H9 (cell line): ENCODE data around the gene CXCL5. TPM values are rescaled to one million over a fixed set of nuclear protein-coding genes. Genes with fewer than 3 reads are reported as not detected.

Source experiments
- DNase-seq: peaks from one replicate; pipeline ENCODE4 v3.0.0-alpha.2; 2017
- H2AFZ ChIP-seq: one replicate; pipeline ENCODE4 v1.6.1; 2013; ENCODE audit warnings: mild to moderate bottlenecking, low read length, control low read depth, moderate library complexity
- H2AK5ac ChIP-seq: 2 replicates; pipeline ENCODE4 v1.6.1; 2013; ENCODE audit warnings: low read length, control low read depth, mixed read lengths; ENCODE audit not compliant: insufficient read length
- H2BK120ac ChIP-seq: one replicate; pipeline ENCODE4 v1.6.1; 2013; ENCODE audit warnings: low read depth, mild to moderate bottlenecking, low read length, control low read depth, inconsistent platforms; ENCODE audit not compliant: poor library complexity, severe bottlenecking
- H2BK12ac ChIP-seq: 2 replicates; pipeline ENCODE4 v1.6.1; 2013; ENCODE audit warnings: low read length, control low read depth, mixed read lengths, low read depth; ENCODE audit not compliant: insufficient read length
- H2BK15ac ChIP-seq: 2 replicates; pipeline ENCODE4 v1.6.1; 2013; ENCODE audit warnings: low read depth, low read length, control low read depth
- H2BK20ac ChIP-seq: one replicate; pipeline ENCODE4 v1.6.1; 2013; ENCODE audit warnings: low read depth, mild to moderate bottlenecking, low read length, control low read depth, inconsistent platforms; ENCODE audit not compliant: poor library complexity, severe bottlenecking
- H2BK5ac ChIP-seq: 2 replicates; pipeline ENCODE4 v1.6.1; 2013; ENCODE audit warnings: low read length, control low read depth, mixed read lengths; ENCODE audit not compliant: insufficient read length
- H3K14ac ChIP-seq: 2 replicates; pipeline ENCODE4 v1.6.1; 2013; ENCODE audit warnings: low read length, control low read depth; ENCODE audit not compliant: insufficient read depth
- H3K18ac ChIP-seq: 2 replicates; pipeline ENCODE4 v1.6.1; 2013; ENCODE audit warnings: low read depth, mild to moderate bottlenecking, mixed read lengths, low read length, control low read depth; ENCODE audit not compliant: insufficient read length
- H3K23ac ChIP-seq: 2 replicates; pipeline ENCODE4 v1.6.1; 2013; ENCODE audit warnings: low read length, control low read depth, mixed read lengths, low read depth; ENCODE audit not compliant: insufficient read length
- H3K23me2 ChIP-seq: 2 replicates; pipeline ENCODE4 v1.6.1; 2013; ENCODE audit warnings: low read depth, mild to moderate bottlenecking, mixed read lengths, low read length, control low read depth; ENCODE audit not compliant: insufficient read length, poor library complexity, severe bottlenecking
- H3K27ac ChIP-seq: 2 replicates; pipeline ENCODE4 v1.5.1; 2013; ENCODE audit warnings: low read length, control low read depth, mixed read lengths, low read depth; ENCODE audit not compliant: insufficient read length
- H3K27me3 ChIP-seq: 2 replicates; pipeline ENCODE4 v1.6.1; 2013; ENCODE audit warnings: low read length, control low read depth, inconsistent platforms; ENCODE audit not compliant: insufficient read depth
- H3K4ac ChIP-seq: 2 replicates; pipeline ENCODE4 v1.6.1; 2013; ENCODE audit warnings: low read depth, mild to moderate bottlenecking, control low read depth, inconsistent platforms, low read length, moderate library complexity
- H3K4me1 ChIP-seq: 2 replicates; pipeline ENCODE4 v1.6.1; 2013; ENCODE audit warnings: low read length, control low read depth, inconsistent platforms; ENCODE audit not compliant: insufficient read depth
- H3K4me2 ChIP-seq: 2 replicates; pipeline ENCODE4 v1.6.1; 2013; ENCODE audit warnings: low read length, control low read depth, mixed read lengths; ENCODE audit not compliant: insufficient read length, insufficient read depth
- H3K56ac ChIP-seq: 2 replicates; pipeline ENCODE4 v1.6.1; 2013; ENCODE audit warnings: low read depth, mild to moderate bottlenecking, mixed read lengths, low read length, control low read depth; ENCODE audit not compliant: insufficient read length
- H3K79me1 ChIP-seq: 2 replicates; pipeline ENCODE4 v1.6.1; 2013; ENCODE audit warnings: low read depth, mild to moderate bottlenecking, moderate library complexity, low read length, control low read depth, inconsistent platforms; ENCODE audit not compliant: insufficient read depth, poor library complexity, severe bottlenecking
- H3K79me2 ChIP-seq: 2 replicates; pipeline ENCODE4 v1.6.1; 2013; ENCODE audit warnings: low read length, control low read depth, inconsistent platforms; ENCODE audit not compliant: insufficient read depth
- H3K9ac ChIP-seq: 2 replicates; pipeline ENCODE4 v1.6.1; 2013; ENCODE audit warnings: low read length, control low read depth, mixed read lengths; ENCODE audit not compliant: insufficient read length; ENCODE audit errors: extremely low read depth
- H3K9me3 ChIP-seq: one replicate; pipeline ENCODE4 v1.6.1; 2013; ENCODE audit warnings: low read depth, low read length, inconsistent platforms; ENCODE audit not compliant: control insufficient read depth
- H3T11ph ChIP-seq: one replicate; pipeline ENCODE4 v1.6.1; 2013; ENCODE audit warnings: mild to moderate bottlenecking, low read length, control low read depth, inconsistent platforms
- H4K20me1 ChIP-seq: one replicate; pipeline ENCODE4 v1.6.1; 2013; ENCODE audit not compliant: control insufficient read depth, insufficient read length, insufficient read depth
- H4K5ac ChIP-seq: 2 replicates; pipeline ENCODE4 v1.6.1; 2013; ENCODE audit warnings: low read depth, mild to moderate bottlenecking, mixed read lengths, low read length, control low read depth; ENCODE audit not compliant: insufficient read length
- H4K8ac ChIP-seq: replicated peaks from 2 replicates; pipeline ENCODE4 v1.6.1; 2013; ENCODE audit warnings: low read length, control low read depth, mixed read lengths, low read depth; ENCODE audit not compliant: insufficient read length
- H4K91ac ChIP-seq: 2 replicates; pipeline ENCODE4 v1.6.1; 2013; ENCODE audit warnings: low read depth, mild to moderate bottlenecking, moderate library complexity, mixed read lengths, low read length, control low read depth; ENCODE audit not compliant: insufficient read length
- H3K27ac Mint-ChIP-seq, 3 experiments: 2 replicates in 2 of 3; 3 replicates in 1 of 3; pipeline ENCODE4 v1.8.0; 2020 to 2021; ENCODE audit warnings: mixed read lengths in 3 of 3, mild to moderate bottlenecking in 1 of 3, moderate library complexity in 1 of 3
- H3K27me3 Mint-ChIP-seq: 2 replicates; pipeline ENCODE4 v1.8.0; 2021; ENCODE audit warnings: low read depth, mild to moderate bottlenecking, moderate library complexity, mixed read lengths
- H3K36me3 Mint-ChIP-seq, 3 experiments: 2 replicates in 2 of 3; 3 replicates in 1 of 3; pipeline ENCODE4 v1.8.0; 2020 to 2021; ENCODE audit warnings: low read depth in 3 of 3, mixed read lengths in 3 of 3; ENCODE audit not compliant: insufficient read depth in 1 of 3
- H3K4me1 Mint-ChIP-seq, 2 experiments: 2 replicates each; pipeline ENCODE4 v1.8.0; 2020; ENCODE audit warnings: mixed read lengths in 2 of 2
- H3K4me3 Mint-ChIP-seq, 2 experiments: 2 replicates in 1 of 2; 3 replicates in 1 of 2; pipeline ENCODE4 v1.8.0; 2020 to 2021; ENCODE audit warnings: mild to moderate bottlenecking in 2 of 2, mixed read lengths in 2 of 2, moderate library complexity in 1 of 2
- H3K9me3 Mint-ChIP-seq, 2 experiments: 2 replicates in 1 of 2; 3 replicates in 1 of 2; pipeline ENCODE4 v1.8.0; 2020; ENCODE audit warnings: mild to moderate bottlenecking in 2 of 2, mixed read lengths in 2 of 2, moderate library complexity in 1 of 2
- WGBS: extraction: QIAGEN DNeasy Blood & Tissue Kit; methylation state at CpG from one replicate; pipeline ENCODE4 v1.1.7; 2013; ENCODE audit warnings: missing lambda C conversion rate, low lambda C conversion rate, mixed read lengths; ENCODE audit not compliant: insufficient read length; ENCODE audit errors: extremely low coverage; 5-methylcytosine and 5-hydroxymethylcytosine counted together
- total RNA-seq: library from RNA; stranded (reverse); gene quantifications from 2 replicates; pipeline ENCODE4 v1.2.1, GENCODE V29; 2021
- TF ChIP-seq, protein P1 (sequence below): fragments of 200-600 bp; sonication (generic); conservative IDR thresholded peaks from 3 replicates; pipeline ENCODE4 v1.8.0; 2021; ENCODE audit warnings: antibody characterized with exemption, mild to moderate bottlenecking

Gene CXCL5
- total RNA-seq, 1 experiment from 2014 or later, result 9.2 TPM

- Histone ChIP-seq H4K5ac (no peak overlapping the region), H4K8ac (no peak overlapping the region), H3K23me2 (no peaks in the 10 kb centered on the region), H2AFZ (no peak overlapping the region), H3K23ac (no peak overlapping the region), H4K91ac (no peak overlapping the region), H3K4ac (no peak overlapping the region), H3K9ac (no peak overlapping the region), H2BK12ac (no peak overlapping the region), H3K56ac (no peak overlapping the region), H2BK20ac (no peak overlapping the region), H3K9me3 (no peaks in the 10 kb centered on the region), H4K20me1 (no peaks in the 10 kb centered on the region), H3K79me2 (no peaks in the 10 kb centered on the region), H3K27ac (no peak overlapping the region), H3K18ac (no peak overlapping the region), H3K27me3 (no peaks in the 10 kb centered on the region), H2BK5ac (no peak overlapping the region), H3K4me2 (no peak overlapping the region), H2BK15ac (no peak overlapping the region), H3T11ph (no peak overlapping the region), H2BK120ac (no peak overlapping the region), H3K4me1 (no peaks in the 10 kb centered on the region), H3K79me1 (no peaks in the 10 kb centered on the region), H2AK5ac (no peak overlapping the region), H3K14ac (no peak overlapping the region)
- DNase-seq, result no peak
- H3K27ac Mint-ChIP-seq, result no peak overlapping the region
- no peak overlapping the region for H3K4me3 Mint-ChIP-seq
- TF ChIP-seq, protein P1, sequence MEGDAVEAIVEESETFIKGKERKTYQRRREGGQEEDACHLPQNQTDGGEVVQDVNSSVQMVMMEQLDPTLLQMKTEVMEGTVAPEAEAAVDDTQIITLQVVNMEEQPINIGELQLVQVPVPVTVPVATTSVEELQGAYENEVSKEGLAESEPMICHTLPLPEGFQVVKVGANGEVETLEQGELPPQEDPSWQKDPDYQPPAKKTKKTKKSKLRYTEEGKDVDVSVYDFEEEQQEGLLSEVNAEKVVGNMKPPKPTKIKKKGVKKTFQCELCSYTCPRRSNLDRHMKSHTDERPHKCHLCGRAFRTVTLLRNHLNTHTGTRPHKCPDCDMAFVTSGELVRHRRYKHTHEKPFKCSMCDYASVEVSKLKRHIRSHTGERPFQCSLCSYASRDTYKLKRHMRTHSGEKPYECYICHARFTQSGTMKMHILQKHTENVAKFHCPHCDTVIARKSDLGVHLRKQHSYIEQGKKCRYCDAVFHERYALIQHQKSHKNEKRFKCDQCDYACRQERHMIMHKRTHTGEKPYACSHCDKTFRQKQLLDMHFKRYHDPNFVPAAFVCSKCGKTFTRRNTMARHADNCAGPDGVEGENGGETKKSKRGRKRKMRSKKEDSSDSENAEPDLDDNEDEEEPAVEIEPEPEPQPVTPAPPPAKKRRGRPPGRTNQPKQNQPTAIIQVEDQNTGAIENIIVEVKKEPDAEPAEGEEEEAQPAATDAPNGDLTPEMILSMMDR, result no peak
- no CpG with 5 or more reads among the region's 1 CpG for WGBS
- peaks cover 12% of the 10 kb centered on the region in 2 experiments for H3K9me3 Mint-ChIP-seq
- H3K36me3 Mint-ChIP-seq, result peaks cover 0 to 9% (median 8%) of the 10 kb centered on the region in 3 experiments; a peak in 4 of 7 replicates
- H3K27me3 Mint-ChIP-seq, result no peaks in the 10 kb centered on the region
- no peaks in the 10 kb centered on the region for H3K4me1 Mint-ChIP-seq
These were observed 48.7 kb upstream of the CXCL5 start for GRCh38 chr4:74047152-74047551.
